Testis (tissue), 2 donors: ENCODE measurements around the gene CDH12.

ENCODE experiments used
- CTCF ChIP-seq, 3 experiments: fragments of 450-650 bp in 2 of 3; fragments of 200-600 bp in 1 of 3; sonication (generic) in 1 of 3; IDR thresholded peaks; one replicate each; pipeline ENCODE4 v1.5.1; 2016 to 2019; ENCODE audit warnings: antibody characterized with exemption in 3 of 3, mild to moderate bottlenecking in 2 of 3, moderate library complexity in 1 of 3
- POLR2A ChIP-seq: fragments of 450-650 bp; IDR thresholded peaks from one replicate; pipeline ENCODE4 v1.6.1; 2017; ENCODE audit warnings: antibody characterized with exemption, mild to moderate bottlenecking, moderate library complexity

- TF ChIP-seq POLR2A (no peak), CTCF (IDR thresholded peaks at IDR 0.05) (no peak)
These were observed 441.4 kb downstream of the CDH12 start for GRCh38 chr5:22411554-22412349.
